OCI-LY7 (cell line): ENCODE data around the gene ASB17.

Experiments used
- CTCF ChIP-seq: fragments of 200-600 bp; sonication (generic); conservative IDR thresholded peaks from 2 replicates; pipeline ENCODE4 v1.5.1; 2014; ENCODE audit warnings: mild to moderate bottlenecking, antibody characterized with exemption, low read length, moderate library complexity, mixed read lengths
- EZH2phosphoT487 ChIP-seq: fragments of 200-600 bp; sonication (generic); IDR thresholded peaks from 2 replicates; pipeline ENCODE4 v1.6.1; 2018; ENCODE audit warnings: low read depth, borderline replicate concordance, mild to moderate bottlenecking, mixed run types, antibody characterized with exemption, low read length, moderate library complexity, mixed read lengths

DNA sequence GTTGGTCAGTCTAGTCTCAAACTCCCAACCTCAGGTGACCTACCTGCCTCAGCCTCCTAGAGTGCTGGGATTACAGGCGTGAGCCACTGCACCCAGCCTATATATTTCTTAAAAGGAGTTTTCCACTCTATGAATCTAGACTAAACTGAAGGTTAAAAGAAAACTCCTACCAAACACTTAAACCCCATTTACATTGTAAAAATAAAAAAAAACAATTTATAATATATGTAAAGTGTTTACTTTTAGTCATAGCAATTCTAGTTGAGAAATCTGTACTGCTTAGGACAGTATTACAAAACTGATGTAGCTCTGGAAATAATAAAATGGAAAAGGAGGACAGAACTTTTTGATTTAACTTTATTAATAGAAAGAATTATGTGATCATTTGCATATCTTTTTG is 9.5 kb downstream of the ASB17 start:
- TF ChIP-seq CTCF (no peak), EZH2phosphoT487 (no peak)
